Measurements from ENCODE around the gene KIF25.
A peak's percentile ranks its signal among the peaks of the same experiment; 100 is the strongest.

Gene KIF25

DNA sequence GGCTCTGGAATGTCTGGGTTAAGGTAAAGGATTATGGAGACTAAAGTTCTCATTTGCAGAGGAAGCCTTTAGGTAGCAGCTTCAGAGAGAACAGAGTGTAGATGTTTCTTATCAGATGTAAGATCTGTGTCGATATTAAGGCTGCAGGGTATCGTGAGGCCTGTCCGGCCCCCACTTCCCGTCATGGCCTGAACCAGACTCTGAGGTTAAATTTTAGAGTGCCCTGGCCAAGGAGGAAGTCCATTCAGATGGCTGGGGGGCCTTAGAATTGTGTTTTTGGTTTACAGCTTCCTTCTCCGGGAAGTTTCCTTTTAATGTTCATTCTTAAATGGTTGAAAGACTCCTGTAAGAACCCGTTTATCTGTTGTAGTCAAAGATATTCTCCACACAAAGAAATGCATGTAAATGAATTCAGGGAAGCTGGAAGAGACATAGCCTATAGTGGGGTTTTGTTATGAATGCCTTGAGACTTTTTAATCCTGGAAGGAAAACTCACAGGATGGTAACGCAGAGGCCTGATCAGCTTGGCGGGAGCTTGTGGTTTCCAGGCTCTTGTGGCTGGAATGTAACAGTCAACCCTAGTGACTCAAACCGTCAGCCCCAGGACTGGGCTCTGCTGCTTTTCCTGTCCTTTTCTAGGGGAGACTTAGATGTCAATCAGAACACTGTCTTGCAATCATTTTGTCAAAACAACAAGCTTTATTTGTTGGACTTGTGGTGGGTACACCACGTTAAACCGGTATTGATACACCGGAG lies 34.7 kb downstream of the KIF25 start:
- H3K4me1 ChIP-seq (ENCODE audit: control insufficient read depth in 1 of 2, insufficient read depth in 2 of 2, low read length in 2 of 2) = peaks cover 4 to 7% of the 10 kb centered on the region in 2 donors
- no peaks in the 10 kb centered on the region for H3K9me3 ChIP-seq (ENCODE audit: control insufficient read depth in 1 of 2, low read length in 2 of 2)
- H3K27me3 ChIP-seq (ENCODE audit: low read depth, low read length) = no peaks in the 10 kb centered on the region
- H3K4me3 ChIP-seq (ENCODE audit: low read depth in 1 of 2, low read length in 2 of 2) = no peak overlapping the region
- no peaks in the 10 kb centered on the region for H3K36me3 ChIP-seq (ENCODE audit: control insufficient read depth in 1 of 2, insufficient read depth in 2 of 2, low read length in 2 of 2)
- no peak overlapping the region for H3K27ac ChIP-seq (ENCODE audit: low read length)

DNA sequence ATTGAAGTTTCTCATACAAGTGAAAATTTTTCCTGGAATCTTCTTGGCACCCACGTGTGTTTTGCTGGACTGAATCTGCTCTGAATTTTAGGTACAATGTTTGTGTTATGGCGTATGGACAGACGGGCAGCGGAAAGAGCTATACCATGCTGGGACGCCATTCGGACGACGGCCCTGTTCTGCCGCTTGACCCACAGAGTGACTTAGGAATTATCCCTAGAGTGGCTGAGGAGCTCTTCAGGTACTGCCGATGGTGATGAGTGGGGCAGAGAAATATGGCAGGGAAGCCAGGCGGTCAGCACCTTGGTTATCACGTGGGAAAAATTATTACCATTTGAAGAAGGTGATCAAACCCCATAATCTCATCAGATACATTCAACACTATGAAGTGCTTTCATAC lies 36.3 kb downstream of the KIF25 start:
- H3K4me1 ChIP-seq (ENCODE audit: control insufficient read depth in 1 of 2, insufficient read depth in 2 of 2, low read length in 2 of 2) = peaks cover 4 to 7% of the 10 kb centered on the region in 2 donors
- no peaks in the 10 kb centered on the region for H3K9me3 ChIP-seq (ENCODE audit: control insufficient read depth in 1 of 2, low read length in 2 of 2)
- no peak overlapping the region for H3K4me3 ChIP-seq (ENCODE audit: low read depth in 1 of 2, low read length in 2 of 2)
- no peaks in the 10 kb centered on the region for H3K27me3 ChIP-seq (ENCODE audit: low read depth, low read length)
- H3K36me3 ChIP-seq (ENCODE audit: control insufficient read depth in 1 of 2, insufficient read depth in 2 of 2, low read length in 2 of 2) = no peaks in the 10 kb centered on the region
- H3K27ac ChIP-seq (ENCODE audit: low read length) = no peak overlapping the region

DNA sequence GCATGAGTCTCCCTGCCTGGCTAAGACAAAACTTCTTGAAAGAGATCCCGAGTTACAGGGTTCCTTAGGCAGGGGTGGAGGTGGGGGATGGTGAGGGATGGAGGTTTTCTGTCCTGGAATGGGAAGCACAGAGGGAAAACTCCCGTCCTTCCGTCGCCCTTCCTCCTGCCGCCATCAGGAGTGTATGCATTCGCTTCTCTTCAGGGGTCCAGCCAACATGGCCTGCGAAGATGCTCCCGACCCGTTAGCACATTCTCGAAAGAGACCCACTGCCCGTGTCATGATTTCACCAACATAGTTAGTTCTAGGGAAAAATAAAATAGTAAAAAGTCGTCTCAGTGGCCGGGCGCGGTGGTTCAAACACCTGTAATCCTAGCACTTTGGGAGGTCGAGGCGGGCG lies 37.1 kb downstream of the KIF25 start:
- Histone ChIP-seq H3K27ac (ENCODE audit: low read length) (no peak overlapping the region), H3K9me3 (ENCODE audit: control insufficient read depth in 1 of 2, low read length in 2 of 2) (peaks cover 4 to 5% of the 10 kb centered on the region in 2 donors), H3K4me1 (ENCODE audit: control insufficient read depth in 1 of 2, insufficient read depth in 2 of 2, low read length in 2 of 2) (peaks cover 4 to 7% of the 10 kb centered on the region in 2 donors), H3K36me3 (ENCODE audit: control insufficient read depth in 1 of 2, insufficient read depth in 2 of 2, low read length in 2 of 2) (no peaks in the 10 kb centered on the region), H3K4me3 (ENCODE audit: low read depth in 1 of 2, low read length in 2 of 2) (no peak overlapping the region), H3K27me3 (ENCODE audit: low read depth, low read length) (no peaks in the 10 kb centered on the region)

DNA sequence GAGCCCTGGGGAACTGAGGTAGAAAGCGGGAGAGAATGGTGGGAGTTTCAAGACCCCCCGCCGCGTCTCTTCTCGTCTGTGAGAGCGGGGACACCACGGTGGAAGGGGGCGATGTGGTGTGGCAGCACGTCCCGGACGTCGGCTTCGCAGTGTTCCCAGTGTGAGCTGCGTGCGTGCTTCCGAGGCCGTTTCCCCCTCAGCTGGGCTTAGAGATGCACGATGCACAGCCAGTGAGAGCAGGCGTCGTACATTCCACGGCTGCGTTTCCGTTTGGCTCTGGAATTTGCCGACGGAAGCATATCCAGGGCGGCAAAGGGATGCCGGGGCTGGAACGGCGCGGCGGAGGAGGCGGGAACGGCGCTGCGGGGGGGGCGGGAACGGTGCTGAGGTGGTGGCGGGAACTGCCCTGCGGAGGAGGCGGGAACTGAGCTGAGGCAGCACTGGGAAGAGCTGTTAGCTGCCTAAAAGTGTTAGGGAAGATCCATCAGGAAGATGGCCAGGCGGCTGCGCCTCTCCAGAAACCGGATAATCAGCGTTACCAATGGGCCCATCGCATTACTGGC lies 37.7 kb downstream of the KIF25 start:
- Histone ChIP-seq H3K36me3 (ENCODE audit: control insufficient read depth in 1 of 2, insufficient read depth in 2 of 2, low read length in 2 of 2) (no peaks in the 10 kb centered on the region), H3K4me1 (ENCODE audit: control insufficient read depth in 1 of 2, insufficient read depth in 2 of 2, low read length in 2 of 2) (peaks cover 4 to 7% of the 10 kb centered on the region in 2 donors), H3K27me3 (ENCODE audit: low read depth, low read length) (no peaks in the 10 kb centered on the region), H3K4me3 (ENCODE audit: low read depth in 1 of 2, low read length in 2 of 2) (peak overlapping the region; percentile 52 to 54), H3K27ac (ENCODE audit: low read length) (peak overlapping the region; percentile 40), H3K9me3 (ENCODE audit: control insufficient read depth in 1 of 2, low read length in 2 of 2) (peaks cover 10% of the 10 kb centered on the region in 2 donors)

DNA sequence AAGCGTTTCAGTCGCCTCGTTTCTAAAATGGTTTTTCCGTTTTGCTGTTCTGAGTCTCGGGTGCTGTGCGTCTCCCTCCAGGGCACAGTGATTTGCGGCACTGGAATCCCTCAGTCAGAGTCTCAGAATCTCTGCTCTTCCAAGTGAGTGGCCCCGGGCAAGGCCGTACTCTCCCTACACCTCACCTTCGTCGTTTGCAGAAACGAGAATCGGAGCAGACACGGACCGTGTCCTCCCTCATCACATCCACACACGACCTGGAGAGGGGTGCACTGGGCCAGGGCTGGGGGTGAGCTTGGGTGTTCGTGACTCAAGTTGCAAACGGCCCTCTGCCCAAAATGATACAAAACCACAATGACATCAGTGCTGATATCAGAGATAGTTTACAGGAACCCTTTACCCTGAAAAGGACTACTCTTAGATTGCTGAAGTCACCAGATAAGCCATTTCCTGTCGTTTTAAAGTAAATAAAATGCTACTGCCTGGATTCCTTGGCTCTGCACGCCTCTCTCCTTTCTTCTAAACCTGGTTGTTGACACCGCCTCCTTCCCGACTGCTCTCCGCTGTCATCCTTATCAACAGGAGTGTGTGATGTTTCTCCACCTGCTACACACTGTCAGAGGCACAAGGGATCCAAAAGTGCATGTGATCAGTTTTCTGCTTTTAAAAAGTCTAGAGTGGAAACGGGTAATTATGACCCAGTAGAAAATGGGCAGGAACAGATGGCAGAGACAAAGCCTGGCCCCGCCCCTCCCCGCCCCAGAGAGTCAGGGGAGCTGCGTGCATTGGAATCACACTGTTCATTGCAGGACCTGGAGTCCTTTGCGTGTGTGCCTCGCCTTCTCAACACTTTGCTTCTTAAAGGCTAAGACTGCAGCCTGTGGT lies 38.4 kb downstream of the KIF25 start:
- Histone ChIP-seq H3K4me3 (ENCODE audit: low read depth in 1 of 2, low read length in 2 of 2) (peak overlapping the region; percentile 52 to 54), H3K27ac (ENCODE audit: low read length) (peak overlapping the region; percentile 40), H3K4me1 (ENCODE audit: control insufficient read depth in 1 of 2, insufficient read depth in 2 of 2, low read length in 2 of 2) (peaks cover 4 to 7% of the 10 kb centered on the region in 2 donors), H3K9me3 (ENCODE audit: control insufficient read depth in 1 of 2, low read length in 2 of 2) (peaks cover 10 to 14% of the 10 kb centered on the region in 2 donors), H3K27me3 (ENCODE audit: low read depth, low read length) (no peaks in the 10 kb centered on the region), H3K36me3 (ENCODE audit: control insufficient read depth in 1 of 2, insufficient read depth in 2 of 2, low read length in 2 of 2) (no peaks in the 10 kb centered on the region)

DNA sequence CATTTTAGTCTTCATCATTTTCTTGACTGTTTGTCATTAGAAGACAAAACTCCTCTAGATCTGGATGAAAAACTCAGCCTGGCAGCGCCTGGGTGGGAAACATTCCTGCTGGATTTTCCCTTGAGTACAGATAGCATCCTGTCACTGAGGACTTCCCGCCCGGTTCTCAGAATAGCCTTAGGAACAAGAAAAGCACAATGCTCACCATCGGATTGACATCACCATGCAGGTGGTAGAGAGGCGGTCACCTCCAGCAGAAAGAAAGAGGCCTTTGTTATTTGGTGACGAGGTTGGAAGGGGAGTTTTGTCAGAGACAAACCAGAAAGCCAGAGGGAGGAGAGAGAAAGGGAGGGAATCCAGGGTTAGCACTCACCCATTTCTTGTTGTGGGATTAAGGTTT lies 39.8 kb downstream of the KIF25 start:
- no peak overlapping the region for H3K27ac ChIP-seq (ENCODE audit: low read length)
- H3K36me3 ChIP-seq (ENCODE audit: control insufficient read depth in 1 of 2, insufficient read depth in 2 of 2, low read length in 2 of 2) = no peaks in the 10 kb centered on the region
- H3K27me3 ChIP-seq (ENCODE audit: low read depth, low read length) = no peaks in the 10 kb centered on the region
- H3K9me3 ChIP-seq (ENCODE audit: control insufficient read depth in 1 of 2, low read length in 2 of 2) = peaks cover 10 to 17% of the 10 kb centered on the region in 2 donors
- peaks cover 4 to 7% of the 10 kb centered on the region in 2 donors for H3K4me1 ChIP-seq (ENCODE audit: control insufficient read depth in 1 of 2, insufficient read depth in 2 of 2, low read length in 2 of 2)
- H3K4me3 ChIP-seq (ENCODE audit: low read depth in 1 of 2, low read length in 2 of 2) = no peak overlapping the region

DNA sequence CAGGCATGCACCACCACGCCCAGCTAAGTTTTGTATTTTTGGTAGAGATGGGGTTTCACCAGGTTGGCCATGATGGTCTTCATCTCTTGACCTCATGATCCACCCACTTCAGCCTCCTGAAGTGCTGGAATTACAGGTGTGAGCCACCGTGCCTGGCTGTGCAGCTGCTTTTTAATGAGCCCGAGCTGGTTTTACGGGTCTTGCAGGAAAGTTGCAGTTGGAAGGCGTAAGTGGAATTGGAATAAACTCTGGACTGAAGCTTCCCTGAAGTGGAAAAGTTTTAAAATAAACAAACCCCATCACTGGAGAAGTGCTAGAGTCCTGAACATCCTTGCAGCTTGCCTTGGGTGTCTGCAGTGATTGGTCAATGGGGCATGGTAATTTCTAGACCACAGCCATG lies 40.4 kb downstream of the KIF25 start:
- Histone ChIP-seq H3K27ac (ENCODE audit: low read length) (no peak overlapping the region), H3K4me1 (ENCODE audit: control insufficient read depth in 1 of 2, insufficient read depth in 2 of 2, low read length in 2 of 2) (peaks cover 4 to 7% of the 10 kb centered on the region in 2 donors), H3K9me3 (ENCODE audit: control insufficient read depth in 1 of 2, low read length in 2 of 2) (peaks cover 10 to 17% of the 10 kb centered on the region in 2 donors), H3K27me3 (ENCODE audit: low read depth, low read length) (no peaks in the 10 kb centered on the region), H3K4me3 (ENCODE audit: low read depth in 1 of 2, low read length in 2 of 2) (no peak overlapping the region), H3K36me3 (ENCODE audit: control insufficient read depth in 1 of 2, insufficient read depth in 2 of 2, low read length in 2 of 2) (no peaks in the 10 kb centered on the region)

DNA sequence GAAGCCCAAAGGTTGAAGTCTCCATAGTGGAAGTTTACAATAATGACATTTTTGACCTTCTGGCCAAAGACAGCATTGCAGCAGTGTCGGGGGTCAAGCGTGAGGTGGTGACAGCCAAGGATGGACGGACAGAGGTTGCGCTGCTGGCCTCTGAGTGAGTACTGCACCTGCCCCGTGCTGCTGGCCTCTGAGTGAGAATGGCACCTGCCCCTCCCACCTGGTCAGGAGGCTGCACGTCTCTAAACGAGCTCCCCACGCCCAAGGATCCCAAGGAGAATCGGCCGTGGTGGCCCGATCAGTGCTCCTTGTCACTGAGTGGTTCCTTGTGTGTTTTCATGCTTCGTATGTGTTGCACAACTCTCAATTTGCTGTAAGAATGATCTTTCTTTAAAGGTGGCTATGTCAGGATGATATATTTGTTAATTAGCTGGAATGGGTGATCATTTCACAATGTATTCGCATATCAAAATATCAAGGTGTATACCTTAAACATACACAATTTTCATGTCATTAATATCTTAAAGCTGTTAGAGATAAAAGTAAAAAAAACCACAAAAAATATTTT lies 41.2 kb downstream of the KIF25 start:
- peaks cover 10 to 17% of the 10 kb centered on the region in 2 donors for H3K9me3 ChIP-seq (ENCODE audit: control insufficient read depth in 1 of 2, low read length in 2 of 2)
- no peak overlapping the region for H3K27ac ChIP-seq (ENCODE audit: low read length)
- H3K4me3 ChIP-seq (ENCODE audit: low read depth in 1 of 2, low read length in 2 of 2) = no peak overlapping the region
- no peaks in the 10 kb centered on the region for H3K36me3 ChIP-seq (ENCODE audit: control insufficient read depth in 1 of 2, insufficient read depth in 2 of 2, low read length in 2 of 2)
- peaks cover 4 to 7% of the 10 kb centered on the region in 2 donors for H3K4me1 ChIP-seq (ENCODE audit: control insufficient read depth in 1 of 2, insufficient read depth in 2 of 2, low read length in 2 of 2)
- H3K27me3 ChIP-seq (ENCODE audit: low read depth, low read length) = no peaks in the 10 kb centered on the region

DNA sequence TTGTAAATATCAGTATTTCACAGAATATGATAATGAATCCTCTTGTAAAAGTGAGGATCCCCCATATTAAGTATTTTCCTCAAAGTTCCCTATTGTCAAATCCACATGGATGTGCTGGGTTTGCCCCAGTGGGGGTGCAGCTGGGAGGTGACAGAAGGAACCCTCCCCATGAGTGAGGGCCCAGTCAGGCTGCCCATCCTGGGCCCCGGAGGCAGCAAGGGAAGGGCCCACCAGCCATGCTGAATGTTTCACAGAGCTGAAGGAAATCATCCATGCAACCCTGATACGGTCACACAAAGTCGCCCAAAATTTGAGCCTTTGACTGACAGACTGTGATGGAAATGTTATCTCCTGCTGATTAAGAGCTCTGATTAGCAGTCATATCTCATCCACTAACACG lies 41.8 kb downstream of the KIF25 start:
- Histone ChIP-seq H3K27ac (ENCODE audit: low read length) (no peak overlapping the region), H3K36me3 (ENCODE audit: control insufficient read depth in 1 of 2, insufficient read depth in 2 of 2, low read length in 2 of 2) (no peaks in the 10 kb centered on the region), H3K27me3 (ENCODE audit: low read depth, low read length) (no peaks in the 10 kb centered on the region), H3K9me3 (ENCODE audit: control insufficient read depth in 1 of 2, low read length in 2 of 2) (peaks cover 10 to 17% of the 10 kb centered on the region in 2 donors), H3K4me3 (ENCODE audit: low read depth in 1 of 2, low read length in 2 of 2) (no peak overlapping the region), H3K4me1 (ENCODE audit: control insufficient read depth in 1 of 2, insufficient read depth in 2 of 2, low read length in 2 of 2) (peaks cover 4 to 7% of the 10 kb centered on the region in 2 donors)

DNA sequence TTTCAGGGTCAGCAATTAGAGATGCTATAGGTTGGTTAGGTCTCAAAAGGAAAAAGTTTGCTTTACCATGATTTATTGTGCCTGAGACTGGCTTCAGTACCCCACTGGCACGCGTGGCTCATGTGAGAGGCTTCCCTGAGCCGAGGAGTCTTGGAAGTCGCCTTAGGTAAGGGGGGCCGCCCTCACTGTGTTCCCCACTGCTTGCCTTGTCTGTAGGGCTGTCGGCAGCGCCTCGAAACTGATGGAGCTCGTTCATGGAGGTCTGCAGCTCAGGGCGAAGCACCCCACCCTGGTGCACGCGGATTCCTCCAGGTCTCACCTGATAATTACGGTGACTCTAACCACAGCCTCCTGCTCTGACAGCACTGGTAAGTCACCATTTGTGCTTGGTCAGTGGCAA lies 42.4 kb downstream of the KIF25 start:
- Histone ChIP-seq H3K36me3 (ENCODE audit: control insufficient read depth in 1 of 2, insufficient read depth in 2 of 2, low read length in 2 of 2) (no peaks in the 10 kb centered on the region), H3K27me3 (ENCODE audit: low read depth, low read length) (no peaks in the 10 kb centered on the region), H3K9me3 (ENCODE audit: control insufficient read depth in 1 of 2, low read length in 2 of 2) (peaks cover 10 to 17% of the 10 kb centered on the region in 2 donors), H3K4me1 (ENCODE audit: control insufficient read depth in 1 of 2, insufficient read depth in 2 of 2, low read length in 2 of 2) (peaks cover 4 to 7% of the 10 kb centered on the region in 2 donors), H3K27ac (ENCODE audit: low read length) (no peak overlapping the region), H3K4me3 (ENCODE audit: low read depth in 1 of 2, low read length in 2 of 2) (peak overlapping the region in 1 of 2 donors; percentile 2)
